ENCODE measurements around the gene FRMD3. TPM values are rescaled to one million over a fixed set of nuclear protein-coding genes. Genes with fewer than 3 reads are reported as not detected.
A peak's percentile ranks its signal among the peaks of the same experiment; 100 is the strongest.

Gene FRMD3
- total RNA-seq, 1 experiment from 2014 or later = 0.55 TPM

GRCh38 chr9:83583151-83584014 is 45.2 kb upstream of the FRMD3 start:
- Histone ChIP-seq H4K91ac (ENCODE audit: insufficient read length, low read depth, low read length) (no peak overlapping the region), H3K4me2 (ENCODE audit: insufficient read depth, insufficient read length, low read length) (no peak overlapping the region), H2BK15ac (ENCODE audit: low read depth, low read length) (no peak overlapping the region), H3K27ac (ENCODE audit: insufficient read length, low read depth, low read length) (no peak overlapping the region), H3T11ph (ENCODE audit: low read length) (no peak overlapping the region), H3K9me3 (ENCODE audit: control insufficient read depth, low read depth, low read length) (no peaks in the 10 kb centered on the region), H3K79me1 (ENCODE audit: insufficient read depth, low read depth, low read length, poor library complexity, severe bottlenecking) (no peaks in the 10 kb centered on the region), H2AK5ac (ENCODE audit: insufficient read length, low read length) (no peak overlapping the region), H3K23ac (ENCODE audit: insufficient read length, low read depth, low read length) (no peak overlapping the region), H3K23me2 (ENCODE audit: insufficient read length, low read depth, low read length, poor library complexity, severe bottlenecking) (no peaks in the 10 kb centered on the region), H2BK20ac (ENCODE audit: low read depth, low read length, poor library complexity, severe bottlenecking) (no peak overlapping the region), H3K4me1 (ENCODE audit: insufficient read depth, low read length) (no peaks in the 10 kb centered on the region), H3K4ac (ENCODE audit: low read depth, low read length) (no peak overlapping the region), H2AFZ (ENCODE audit: low read length) (no peak overlapping the region), H2BK12ac (ENCODE audit: insufficient read length, low read depth, low read length) (no peak overlapping the region), H3K14ac (ENCODE audit: insufficient read depth, low read length) (no peak overlapping the region), H3K27me3 (ENCODE audit: insufficient read depth, low read length) (no peaks in the 10 kb centered on the region), H2BK5ac (ENCODE audit: insufficient read length, low read length) (no peak overlapping the region), H2BK120ac (ENCODE audit: low read depth, low read length, poor library complexity, severe bottlenecking) (no peak overlapping the region), H3K9ac (ENCODE audit: extremely low read depth, insufficient read length, low read length) (no peak overlapping the region), H3K79me2 (ENCODE audit: insufficient read depth, low read length) (no peaks in the 10 kb centered on the region), H4K20me1 (ENCODE audit: control insufficient read depth, insufficient read depth, insufficient read length) (no peaks in the 10 kb centered on the region), H3K18ac (ENCODE audit: insufficient read length, low read depth, low read length) (no peak overlapping the region), H4K5ac (ENCODE audit: insufficient read length, low read depth, low read length) (no peak overlapping the region), H4K8ac (replicated peaks; ENCODE audit: insufficient read length, low read depth, low read length) (no peak overlapping the region), H3K56ac (ENCODE audit: insufficient read length, low read depth, low read length) (no peak overlapping the region)
- H3K27ac Mint-ChIP-seq = no peak overlapping the region; a peak in 1 of 7 replicates
- H3K4me1 Mint-ChIP-seq = peaks cover 14 to 16% of the 10 kb centered on the region in 2 experiments
- H3K9me3 Mint-ChIP-seq = peaks cover 10 to 14% of the 10 kb centered on the region in 2 experiments
- peaks cover 0 to 19% (median 9%) of the 10 kb centered on the region in 3 experiments; a peak in 5 of 7 replicates for H3K36me3 Mint-ChIP-seq (ENCODE audit: insufficient read depth in 1 of 3, low read depth in 3 of 3)
- no peaks in the 10 kb centered on the region; the same call in 1 of the 2 replicates for H3K27me3 Mint-ChIP-seq (ENCODE audit: low read depth)
- DNase-seq = peak; percentile 77
- no CpG with 5 or more reads among the region's 6 CpGs for WGBS (ENCODE audit: extremely low coverage, insufficient read length, low lambda C conversion rate)
- H3K4me3 Mint-ChIP-seq = no peak overlapping the region
- peak; percentile 91 for TF ChIP-seq CTCF (conservative IDR thresholded peaks at IDR 0.05)

Data from H9 (cell line).